ENCODE results near the gene CTSO.
"Not testable (repeated sequence)": the region's sequence is repeated elsewhere in the genome, so short reads cannot be mapped to it uniquely, and the experiment has no call there.

Gene CTSO

GRCh38 chr4:155908187-155909139 lies 45.2 kb downstream of the CTSO start:
- no peak for DNase-seq (ENCODE audit: low read depth in 1 of 2, low spot score in 1 of 2)

GRCh38 chr4:155907556-155907955 lies 46.1 kb downstream of the CTSO start:
- no peak for DNase-seq (ENCODE audit: low read depth in 1 of 2, low spot score in 1 of 2)

- no peak for DNase-seq (ENCODE audit: low read depth in 1 of 2, low spot score in 1 of 2)
These were observed 47.0 kb downstream of the CTSO start for GRCh38 chr4:155906554-155907247.

- no peak for DNase-seq (ENCODE audit: low read depth in 1 of 2, low spot score in 1 of 2)
These were observed 49.3 kb downstream of the CTSO start for GRCh38 chr4:155904331-155904730.

- DNase-seq (ENCODE audit: low read depth in 1 of 2, low spot score in 1 of 2), result no peak
These were observed 50.2 kb downstream of the CTSO start, which contains the start of gene TDO2 for GRCh38 chr4:155903453-155903852. TSS of gene TDO2 (plus strand) at chr4:155903696. CDS start at chr4:155903759, 63 bp downstream.

GRCh38 chr4:155901013-155901412 lies 52.7 kb downstream of the CTSO start:
- DNase-seq (ENCODE audit: low read depth in 1 of 2, low spot score in 1 of 2), result no peak

GRCh38 chr4:155900381-155900780 lies 53.3 kb downstream of the CTSO start:
- no peak for DNase-seq (ENCODE audit: low read depth in 1 of 2, low spot score in 1 of 2)

GRCh38 chr4:155899891-155900290 lies 53.8 kb downstream of the CTSO start:
- DNase-seq (ENCODE audit: low read depth in 1 of 2, low spot score in 1 of 2), result no peak

- DNase-seq (ENCODE audit: low read depth in 1 of 2, low spot score in 1 of 2), result not testable (repeated sequence)
These were observed 55.3 kb downstream of the CTSO start for GRCh38 chr4:155898371-155898770.

GRCh38 chr4:155891058-155891457 lies 62.6 kb downstream of the CTSO start:
- DNase-seq (ENCODE audit: low read depth in 1 of 2, low spot score in 1 of 2), result no peak

GRCh38 chr4:155889946-155890345 lies 63.7 kb downstream of the CTSO start:
- no peak for DNase-seq (ENCODE audit: low read depth in 1 of 2, low spot score in 1 of 2)

- no peak for DNase-seq (ENCODE audit: low read depth in 1 of 2, low spot score in 1 of 2)
These were observed 64.5 kb downstream of the CTSO start for GRCh38 chr4:155889031-155889793.

GRCh38 chr4:155887847-155888570 lies 65.7 kb downstream of the CTSO start:
- DNase-seq (ENCODE audit: low read depth in 1 of 2, low spot score in 1 of 2), result no peak

GRCh38 chr4:155887045-155887444 lies 66.6 kb downstream of the CTSO start:
- DNase-seq (ENCODE audit: low read depth in 1 of 2, low spot score in 1 of 2), result no peak

GRCh38 chr4:155885666-155886065 lies 68.0 kb downstream of the CTSO start:
- no peak for DNase-seq (ENCODE audit: low read depth in 1 of 2, low spot score in 1 of 2)

- no peak for DNase-seq (ENCODE audit: low read depth in 1 of 2, low spot score in 1 of 2)
These were observed 69.8 kb downstream of the CTSO start for GRCh38 chr4:155883895-155884294.

GRCh38 chr4:155881555-155881954 lies 72.1 kb downstream of the CTSO start:
- no peak for DNase-seq (ENCODE audit: low read depth in 1 of 2, low spot score in 1 of 2)

- DNase-seq (ENCODE audit: low read depth in 1 of 2, low spot score in 1 of 2), result no peak
These were observed 73.9 kb downstream of the CTSO start for GRCh38 chr4:155879767-155880166.

GRCh38 chr4:155878611-155879010 lies 75.1 kb downstream of the CTSO start:
- no peak for DNase-seq (ENCODE audit: low read depth in 1 of 2, low spot score in 1 of 2)

GRCh38 chr4:155877971-155878370 lies 75.7 kb downstream of the CTSO start:
- DNase-seq (ENCODE audit: low read depth in 1 of 2, low spot score in 1 of 2), result no peak

- DNase-seq (ENCODE audit: low read depth in 1 of 2, low spot score in 1 of 2), result no peak
These were observed 77.8 kb downstream of the CTSO start for GRCh38 chr4:155875878-155876277.

Measured in activated CD4-positive, alpha-beta T cell treated with anti-CD3 and anti-CD28 coated beads, Interleukin-2, amount 50 U/mL, for 24 hours (primary cell).